Neural cell (in vitro differentiated cells): ENCODE data around the gene EGLN2. TPM values are rescaled to one million over a fixed set of nuclear protein-coding genes. Genes with fewer than 3 reads are reported as not detected.

Source experiments
- H2AFZ ChIP-seq: fragments of 200-600, 300-800 bp; sonication (generic), shearing (Covaris generic); 2 replicates; pipeline ENCODE4 v1.6.0; 2014; ENCODE audit warnings: low read depth, mild to moderate bottlenecking, antibody characterized with exemption, low read length, moderate library complexity
- H3F3A ChIP-seq: fragments of 200-600 bp; shearing (Covaris generic); 2 replicates; pipeline ENCODE4 v1.6.1; 2016; ENCODE audit warnings: mild to moderate bottlenecking, moderate library complexity, mixed read lengths, antibody characterized with exemption, low read length; ENCODE audit not compliant: insufficient read depth, poor library complexity, severe bottlenecking
- H3K27ac ChIP-seq: fragments of 200-600, 300-800 bp; sonication (generic), shearing (Covaris generic); 2 replicates; pipeline ENCODE4 v1.5.1; 2014; ENCODE audit warnings: mild to moderate bottlenecking, low read length, moderate library complexity
- H3K27me3 ChIP-seq: fragments of 300-800, 200-600 bp; sonication (generic), shearing (Covaris generic); 2 replicates; pipeline ENCODE4 v1.6.0; 2014; ENCODE audit warnings: mild to moderate bottlenecking, low read depth, low read length, moderate library complexity; ENCODE audit not compliant: insufficient read depth
- H3K36me3 ChIP-seq: fragments of 300-800, 200-600 bp; sonication (generic), shearing (Covaris generic); 2 replicates; pipeline ENCODE4 v1.5.1; 2014; ENCODE audit warnings: mild to moderate bottlenecking, antibody characterized with exemption, low read length, moderate library complexity; ENCODE audit not compliant: insufficient read depth
- H3K4me2 ChIP-seq: fragments of 300-800, 200-600 bp; sonication (generic), shearing (Covaris generic); 2 replicates; pipeline ENCODE4 v1.6.0; 2014; ENCODE audit warnings: mild to moderate bottlenecking, low read length
- H3K4me3 ChIP-seq: fragments of 300-800, 200-600 bp; sonication (generic), shearing (Covaris generic); 2 replicates; pipeline ENCODE4 v1.5.1; 2014; ENCODE audit warnings: mild to moderate bottlenecking, low read length, moderate library complexity
- H3K79me2 ChIP-seq: fragments of 200-600 bp; shearing (Covaris generic); replicated peaks from 2 replicates; pipeline ENCODE4 v1.6.0; 2014; ENCODE audit warnings: mild to moderate bottlenecking, low read length, moderate library complexity; ENCODE audit not compliant: insufficient read depth
- H3K9ac ChIP-seq: fragments of 300-800, 200-600 bp; sonication (generic), shearing (Covaris generic); 2 replicates; pipeline ENCODE4 v1.6.1; 2016; ENCODE audit warnings: mild to moderate bottlenecking, low read length, mixed read lengths
- H3K9me2 ChIP-seq: fragments of 200-600 bp; shearing (Covaris generic); 2 replicates; pipeline ENCODE4 v1.6.1; 2016; ENCODE audit warnings: mild to moderate bottlenecking, low read length, mixed read lengths; ENCODE audit not compliant: insufficient read depth
- H3K9me3 ChIP-seq: fragments of 200-600, 300-800 bp; sonication (generic), shearing (Covaris generic); 2 replicates; pipeline ENCODE4 v1.6.1; 2016; ENCODE audit warnings: mild to moderate bottlenecking, mixed run types, low read length, moderate library complexity, mixed read lengths
- H4K20me1 ChIP-seq: fragments of 200-600 bp; shearing (Covaris generic); 2 replicates; pipeline ENCODE4 v1.6.1; 2016; ENCODE audit warnings: mild to moderate bottlenecking, mixed run types; ENCODE audit not compliant: insufficient read depth
- CTCF ChIP-seq: fragments of 450-650 bp; IDR thresholded peaks from 2 replicates; pipeline ENCODE4 v1.5.1; 2014; ENCODE audit warnings: antibody characterized with exemption, mild to moderate bottlenecking, moderate library complexity; ENCODE audit not compliant: poor library complexity, severe bottlenecking
- EP300 ChIP-seq: fragments of 450-650 bp; conservative IDR thresholded peaks from 2 replicates; pipeline ENCODE4 v1.6.1; 2014; ENCODE audit warnings: antibody characterized with exemption, mild to moderate bottlenecking, moderate library complexity; ENCODE audit not compliant: poor library complexity, severe bottlenecking
- EZH2 ChIP-seq: fragments of 200-600, 300-800 bp; shearing (Covaris generic), sonication (generic); IDR thresholded peaks from 2 replicates; pipeline ENCODE4 v1.6.1; 2014; ENCODE audit warnings: antibody characterized with exemption, low read length, borderline replicate concordance, mild to moderate bottlenecking; ENCODE audit not compliant: insufficient read depth, poor library complexity, severe bottlenecking
- MXI1 ChIP-seq: fragments of 450-650 bp; conservative IDR thresholded peaks from 2 replicates; pipeline ENCODE4 v1.6.1; 2014; ENCODE audit warnings: antibody characterized with exemption, mild to moderate bottlenecking; ENCODE audit not compliant: poor library complexity, severe bottlenecking
- POLR2AphosphoS5 ChIP-seq: IDR thresholded peaks from 2 replicates; pipeline ENCODE4 v1.6.1; 2012
- RAD21 ChIP-seq: fragments of 450-650 bp; conservative IDR thresholded peaks from 2 replicates; pipeline ENCODE4 v1.6.1; 2014; ENCODE audit warnings: antibody characterized with exemption, mild to moderate bottlenecking, moderate library complexity
- SMC3 ChIP-seq: fragments of 450-650 bp; conservative IDR thresholded peaks from 2 replicates; pipeline ENCODE4 v1.6.1; 2014; ENCODE audit warnings: antibody characterized with exemption, mild to moderate bottlenecking, moderate library complexity; ENCODE audit not compliant: poor library complexity
- TAF1 ChIP-seq: IDR thresholded peaks from 2 replicates; pipeline ENCODE4 v1.6.1; 2012; ENCODE audit warnings: low read depth
- polyA plus RNA-seq: library from polyadenylated mRNA; depleted of rRNA; stranded (reverse); fragments of >200 nt; gene quantifications from 2 replicates; pipeline ENCODE4 v1.2.3, GENCODE V29; 2014
- TF ChIP-seq, protein P1 (sequence below): IDR thresholded peaks from 2 replicates; pipeline ENCODE4 v1.6.1; 2012; ENCODE audit warnings: borderline replicate concordance

The EGLN2 gene
- polyA plus RNA-seq, 1 donor from 2014 or later: 112 TPM

DNA sequence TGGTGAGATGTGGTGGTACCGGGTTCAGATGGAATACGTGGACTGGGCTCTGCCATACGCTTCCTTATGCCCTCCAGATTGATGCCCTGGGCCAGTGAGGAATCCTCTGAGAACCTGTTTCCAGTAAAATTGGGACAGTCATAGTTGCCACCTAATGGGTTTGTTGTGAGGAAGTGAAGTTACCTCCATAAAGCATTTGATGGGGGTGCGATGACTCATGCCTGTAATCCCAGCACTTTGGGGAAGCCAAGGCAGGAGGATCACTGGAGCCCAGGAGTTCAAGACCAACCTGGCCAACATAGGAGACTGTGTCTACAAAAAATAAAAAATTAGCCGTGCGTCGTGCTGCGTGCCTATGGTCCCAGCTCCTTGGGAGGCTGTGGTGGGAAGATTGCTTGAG, 43.2 kb upstream of the EGLN2 start:
- no peaks in the 10 kb centered on the region for H3K27me3 ChIP-seq
- no peaks in the 10 kb centered on the region for H3K36me3 ChIP-seq
- H3F3A ChIP-seq: no peaks in the 10 kb centered on the region
- peaks cover 37% of the 10 kb centered on the region for H3K79me2 ChIP-seq
- H2AFZ ChIP-seq: no peak overlapping the region
- H3K27ac ChIP-seq: no peak overlapping the region
- TF ChIP-seq EP300: no peak
- TF ChIP-seq SMC3: no peak
- H3K9me3 ChIP-seq: no peaks in the 10 kb centered on the region
- no peak overlapping the region for H3K9ac ChIP-seq
- H3K4me3 ChIP-seq: no peak overlapping the region
- no peaks in the 10 kb centered on the region for H4K20me1 ChIP-seq
- no peaks in the 10 kb centered on the region for H3K9me2 ChIP-seq
- H3K4me2 ChIP-seq: no peak overlapping the region

GRCh38 chr19:40756502-40757110, 42.4 kb upstream of the EGLN2 start:
- no peaks in the 10 kb centered on the region for H3K27me3 ChIP-seq
- peaks cover 35% of the 10 kb centered on the region for H3K79me2 ChIP-seq
- H3K27ac ChIP-seq: no peak overlapping the region
- H2AFZ ChIP-seq: no peak overlapping the region
- H3K9me3 ChIP-seq: no peaks in the 10 kb centered on the region
- no peaks in the 10 kb centered on the region for H3F3A ChIP-seq
- H3K4me3 ChIP-seq: no peak overlapping the region
- no peaks in the 10 kb centered on the region for H4K20me1 ChIP-seq
- TF ChIP-seq, protein P1, sequence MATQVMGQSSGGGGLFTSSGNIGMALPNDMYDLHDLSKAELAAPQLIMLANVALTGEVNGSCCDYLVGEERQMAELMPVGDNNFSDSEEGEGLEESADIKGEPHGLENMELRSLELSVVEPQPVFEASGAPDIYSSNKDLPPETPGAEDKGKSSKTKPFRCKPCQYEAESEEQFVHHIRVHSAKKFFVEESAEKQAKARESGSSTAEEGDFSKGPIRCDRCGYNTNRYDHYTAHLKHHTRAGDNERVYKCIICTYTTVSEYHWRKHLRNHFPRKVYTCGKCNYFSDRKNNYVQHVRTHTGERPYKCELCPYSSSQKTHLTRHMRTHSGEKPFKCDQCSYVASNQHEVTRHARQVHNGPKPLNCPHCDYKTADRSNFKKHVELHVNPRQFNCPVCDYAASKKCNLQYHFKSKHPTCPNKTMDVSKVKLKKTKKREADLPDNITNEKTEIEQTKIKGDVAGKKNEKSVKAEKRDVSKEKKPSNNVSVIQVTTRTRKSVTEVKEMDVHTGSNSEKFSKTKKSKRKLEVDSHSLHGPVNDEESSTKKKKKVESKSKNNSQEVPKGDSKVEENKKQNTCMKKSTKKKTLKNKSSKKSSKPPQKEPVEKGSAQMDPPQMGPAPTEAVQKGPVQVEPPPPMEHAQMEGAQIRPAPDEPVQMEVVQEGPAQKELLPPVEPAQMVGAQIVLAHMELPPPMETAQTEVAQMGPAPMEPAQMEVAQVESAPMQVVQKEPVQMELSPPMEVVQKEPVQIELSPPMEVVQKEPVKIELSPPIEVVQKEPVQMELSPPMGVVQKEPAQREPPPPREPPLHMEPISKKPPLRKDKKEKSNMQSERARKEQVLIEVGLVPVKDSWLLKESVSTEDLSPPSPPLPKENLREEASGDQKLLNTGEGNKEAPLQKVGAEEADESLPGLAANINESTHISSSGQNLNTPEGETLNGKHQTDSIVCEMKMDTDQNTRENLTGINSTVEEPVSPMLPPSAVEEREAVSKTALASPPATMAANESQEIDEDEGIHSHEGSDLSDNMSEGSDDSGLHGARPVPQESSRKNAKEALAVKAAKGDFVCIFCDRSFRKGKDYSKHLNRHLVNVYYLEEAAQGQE: no peak
- TF ChIP-seq RAD21 (no peak), POLR2AphosphoS5 (no peak), EP300 (no peak), SMC3 (no peak), TAF1 (no peak), MXI1 (no peak), EZH2 (no peak), CTCF (no peak)
- no peak overlapping the region for H3K4me2 ChIP-seq
- no peaks in the 10 kb centered on the region for H3K9me2 ChIP-seq
- no peaks in the 10 kb centered on the region for H3K36me3 ChIP-seq
- H3K9ac ChIP-seq: no peak overlapping the region

DNA sequence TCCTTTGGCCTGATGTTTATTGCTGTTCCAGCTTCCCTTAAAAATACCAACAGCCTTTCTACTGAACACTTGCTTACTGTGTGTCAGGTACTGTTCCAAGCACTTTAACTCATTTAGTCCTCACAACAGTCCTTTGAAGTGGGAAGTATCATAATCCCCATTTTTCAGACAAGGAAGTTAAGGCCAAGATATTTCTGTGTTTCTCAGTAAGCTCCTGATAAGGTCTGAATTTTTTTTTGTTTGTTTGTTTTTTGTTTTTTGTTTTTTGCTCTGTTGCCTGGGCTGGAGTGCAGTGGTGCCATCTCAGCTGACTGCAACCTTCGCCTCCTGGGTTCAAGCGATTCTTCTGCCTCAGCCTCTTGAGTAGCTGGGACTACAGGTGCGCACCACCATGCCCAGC, 40.5 kb upstream of the EGLN2 start:
- H4K20me1 ChIP-seq: no peaks in the 10 kb centered on the region
- peaks cover 19% of the 10 kb centered on the region for H3K79me2 ChIP-seq
- H3K4me3 ChIP-seq: no peak overlapping the region

More for the DNA sequence above, 40.5 kb upstream of the EGLN2 start:
- H2AFZ ChIP-seq: no peak overlapping the region
- H3K9me2 ChIP-seq: no peaks in the 10 kb centered on the region
- no peak overlapping the region for H3K9ac ChIP-seq
- H3K9me3 ChIP-seq: no peaks in the 10 kb centered on the region
- TF ChIP-seq POLR2AphosphoS5 (no peak), CTCF (no peak), SMC3 (no peak), EP300 (no peak), MXI1 (no peak), EZH2 (no peak), RAD21 (no peak)
- TF ChIP-seq, protein P1: no peak
- H3F3A ChIP-seq: no peaks in the 10 kb centered on the region
- H3K4me2 ChIP-seq: no peak overlapping the region
- no peak overlapping the region for H3K27ac ChIP-seq
- H3K36me3 ChIP-seq: no peaks in the 10 kb centered on the region
- no peaks in the 10 kb centered on the region for H3K27me3 ChIP-seq
